ENCODE data around the gene HEPN1.
A peak's percentile ranks its signal among the peaks of the same experiment; 100 is the strongest.

The HEPN1 gene

GRCh38 chr11:124877910-124878758 lies 40.9 kb upstream of the HEPN1 start:
- no peak for TF ChIP-seq CTCF (IDR thresholded peaks at IDR 0.05; ENCODE audit: low read depth, low read length)
- H3K4me3 ChIP-seq (ENCODE audit: low read depth, low read length), result no peak overlapping the region
- no peak for DNase-seq (ENCODE audit: low read depth, low spot score)
- in situ Hi-C loops (cut with HindIII; ENCODE audit: low sequenced_read_pairs), result no loop called here

- H3K4me3 ChIP-seq (ENCODE audit: low read depth, low read length), result no peak overlapping the region
- TF ChIP-seq CTCF (IDR thresholded peaks at IDR 0.05; ENCODE audit: low read depth, low read length), result no peak
- no peak for DNase-seq (ENCODE audit: low read depth, low spot score)
- in situ Hi-C loops (cut with HindIII; ENCODE audit: low sequenced_read_pairs), result no loop called here
These were observed 40.1 kb upstream of the HEPN1 start for GRCh38 chr11:124878759-124879492.

GRCh38 chr11:124879493-124880289 lies 39.4 kb upstream of the HEPN1 start:
- TF ChIP-seq CTCF (IDR thresholded peaks at IDR 0.05; ENCODE audit: low read depth, low read length), result no peak
- in situ Hi-C loops (cut with HindIII; ENCODE audit: low sequenced_read_pairs), result no loop called here
- no peak for DNase-seq (ENCODE audit: low read depth, low spot score)
- H3K4me3 ChIP-seq (ENCODE audit: low read depth, low read length), result no peak overlapping the region

GRCh38 chr11:124880290-124880611 lies 38.8 kb upstream of the HEPN1 start:
- no peak for TF ChIP-seq CTCF (IDR thresholded peaks at IDR 0.05; ENCODE audit: low read depth, low read length)
- no peak for DNase-seq (ENCODE audit: low read depth, low spot score)
- H3K4me3 ChIP-seq (ENCODE audit: low read depth, low read length), result no peak overlapping the region
- in situ Hi-C loops (cut with HindIII; ENCODE audit: low sequenced_read_pairs), result no loop called here

- in situ Hi-C loops (cut with HindIII; ENCODE audit: low sequenced_read_pairs), result no loop called here
- H3K4me3 ChIP-seq (ENCODE audit: low read depth, low read length), result no peak overlapping the region
- no peak for TF ChIP-seq CTCF (IDR thresholded peaks at IDR 0.05; ENCODE audit: low read depth, low read length)
- no peak for DNase-seq (ENCODE audit: low read depth, low spot score)
These were observed 38.1 kb upstream of the HEPN1 start for GRCh38 chr11:124880958-124881357.

- in situ Hi-C loops (cut with HindIII; ENCODE audit: low sequenced_read_pairs), result no loop called here
- peak; percentile 13 for DNase-seq (ENCODE audit: low read depth, low spot score)
- no peak overlapping the region for H3K4me3 ChIP-seq (ENCODE audit: low read depth, low read length)
- TF ChIP-seq CTCF (IDR thresholded peaks at IDR 0.05; ENCODE audit: low read depth, low read length), result no peak
These were observed 36.5 kb upstream of the HEPN1 start for GRCh38 chr11:124882339-124883071.
